Ovary (tissue), 3 donors: Measurements from ENCODE around the gene BATF.

Source experiments
- CTCF ChIP-seq, 3 donors: fragments of 450-650 bp in 2 of 3; fragments of 200-600 bp in 1 of 3; IDR thresholded peaks; one replicate each; pipeline versions ENCODE4 v1.5.1 to v1.8.0; 2016 to 2022; ENCODE audit warnings: antibody characterized with exemption in 3 of 3, mild to moderate bottlenecking in 1 of 3
- POLR2A ChIP-seq: fragments of 450-650 bp; IDR thresholded peaks from one replicate; pipeline ENCODE4 v1.6.1; 2017; ENCODE audit warnings: antibody characterized with exemption, mild to moderate bottlenecking, moderate library complexity
- donor health status: DM: no; HTN: no; CAD: no.

GRCh38 chr14:75577090-75577489 lies 54.8 kb downstream of the BATF start:
- TF ChIP-seq POLR2A = no peak
- TF ChIP-seq CTCF (IDR thresholded peaks at IDR 0.05) = no peak
